ENCODE data around the gene RAB11FIP4. TPM values are rescaled to one million over a fixed set of nuclear protein-coding genes. Genes with fewer than 3 reads are reported as not detected.

Gene RAB11FIP4
- total and polyA plus RNA-seq, 10 of the 15 experiments (the other 5 are each of a cell fraction or from before 2014, with no cell fraction given): 1.4 to 27.0 (median 17.6) TPM

DNA sequence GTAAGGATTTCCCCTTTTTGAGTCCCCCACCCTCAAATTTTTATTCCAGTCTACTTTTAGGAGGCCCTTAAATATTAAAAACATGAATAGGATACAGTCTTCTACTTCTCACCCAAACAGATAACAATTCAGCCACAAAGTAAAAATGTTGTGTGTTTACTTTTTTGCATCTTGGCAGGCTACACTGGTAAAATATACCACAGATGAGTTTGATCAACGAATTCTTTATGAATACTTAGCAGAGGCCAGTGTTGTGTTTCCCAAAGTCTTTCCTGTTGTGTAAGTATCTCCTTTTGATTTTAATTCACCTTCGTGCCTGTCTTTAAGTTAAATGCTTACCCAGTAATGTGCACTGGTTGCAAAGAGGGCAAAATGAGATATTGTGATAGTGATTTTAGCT, 34.4 kb upstream of the RAB11FIP4 start:
- FAIRE-seq (no peak), DNase-seq (ENCODE audit: low read depth, low spot score) (no peak), ATAC-seq (no peak)
- 97% methylated on average over 2 of the region's 2 CpGs for WGBS (ENCODE audit: insufficient coverage, insufficient replicate concordance, low lambda C conversion rate, missing lambda C conversion rate)
- no peaks in the 10 kb centered on the region for H3K9me3 ChIP-seq (replicated peaks; ENCODE audit: control insufficient read depth, insufficient read depth, low read length)
- intact Hi-C loops (cut with micrococcal nuclease; ENCODE audit: unreplicated experiment) (no loop called here), in situ Hi-C loops (cut with MboI) (no loop called here)
- no TSS peak for BruUV-seq (replicated peaks)
- H3K79me2 ChIP-seq (ENCODE audit: control insufficient read depth, insufficient read depth, low read length): no peaks in the 10 kb centered on the region
- no peaks in the 10 kb centered on the region for H3K4me1 ChIP-seq (ENCODE audit: control insufficient read depth, insufficient read depth, low read length)
- POLR2A ChIA-PET: no interaction called here
- no peak overlapping the region for H3K4me3 ChIP-seq
- H4K20me1 ChIP-seq (ENCODE audit: control insufficient read depth, insufficient read depth): no peaks in the 10 kb centered on the region
- CTCF ChIA-PET: no interaction called here
- no peak overlapping the region for H3K4me2 ChIP-seq (ENCODE audit: control insufficient read depth, insufficient read depth)
- no peaks in the 10 kb centered on the region for H3K27me3 ChIP-seq (replicated peaks in 1 of 2; ENCODE audit: control insufficient read depth in 2 of 2, insufficient read depth in 2 of 2, low read length in 1 of 2)
- RAD21 ChIA-PET (ENCODE audit: unreplicated experiment): no interaction called here
- no peak overlapping the region for H3K9ac ChIP-seq (ENCODE audit: control insufficient read depth, insufficient read depth, low read length)
- H2AFZ ChIP-seq (ENCODE audit: control insufficient read depth, low read depth, low read length): no peak overlapping the region
- H3K27ac ChIP-seq (ENCODE audit: control insufficient read depth, insufficient read depth): no peak overlapping the region
- SMC1A ChIA-PET (ENCODE audit: uncharacterized antibody, unreplicated experiment): interaction anchor here (0.6 to 2.1 kb wide), 2 partner anchors 15 to 151 kb away, joined by 5 to 7 read pairs; no protein-coding TSS in a partner anchor
- peaks cover 0 to 20% of the 10 kb centered on the region in 2 experiments; a peak in 2 of 4 replicates for H3K36me3 ChIP-seq (ENCODE audit: control insufficient read depth in 2 of 2, insufficient read depth in 2 of 2, low read length in 1 of 2)
- no peak for TF ChIP-seq PML (IDR thresholded peaks at IDR 0.05; ENCODE audit: low read length)
- no peak for TF ChIP-seq STAT1 (conservative IDR thresholded peaks at IDR 0.05)
- no peak for TF ChIP-seq CREM (IDR thresholded peaks at IDR 0.05; ENCODE audit: low read depth)
- TF ChIP-seq, protein P1, sequence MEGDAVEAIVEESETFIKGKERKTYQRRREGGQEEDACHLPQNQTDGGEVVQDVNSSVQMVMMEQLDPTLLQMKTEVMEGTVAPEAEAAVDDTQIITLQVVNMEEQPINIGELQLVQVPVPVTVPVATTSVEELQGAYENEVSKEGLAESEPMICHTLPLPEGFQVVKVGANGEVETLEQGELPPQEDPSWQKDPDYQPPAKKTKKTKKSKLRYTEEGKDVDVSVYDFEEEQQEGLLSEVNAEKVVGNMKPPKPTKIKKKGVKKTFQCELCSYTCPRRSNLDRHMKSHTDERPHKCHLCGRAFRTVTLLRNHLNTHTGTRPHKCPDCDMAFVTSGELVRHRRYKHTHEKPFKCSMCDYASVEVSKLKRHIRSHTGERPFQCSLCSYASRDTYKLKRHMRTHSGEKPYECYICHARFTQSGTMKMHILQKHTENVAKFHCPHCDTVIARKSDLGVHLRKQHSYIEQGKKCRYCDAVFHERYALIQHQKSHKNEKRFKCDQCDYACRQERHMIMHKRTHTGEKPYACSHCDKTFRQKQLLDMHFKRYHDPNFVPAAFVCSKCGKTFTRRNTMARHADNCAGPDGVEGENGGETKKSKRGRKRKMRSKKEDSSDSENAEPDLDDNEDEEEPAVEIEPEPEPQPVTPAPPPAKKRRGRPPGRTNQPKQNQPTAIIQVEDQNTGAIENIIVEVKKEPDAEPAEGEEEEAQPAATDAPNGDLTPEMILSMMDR (IDR thresholded peaks at IDR 0.05 in 2 of 3, conservative IDR thresholded peaks at IDR 0.05 in 1 of 3; ENCODE audit: control insufficient read depth in 2 of 3, extremely low read depth in 1 of 3, insufficient read depth in 1 of 3, low read depth in 3 of 3, low read length in 3 of 3): no peak
- TF ChIP-seq, protein P2, sequence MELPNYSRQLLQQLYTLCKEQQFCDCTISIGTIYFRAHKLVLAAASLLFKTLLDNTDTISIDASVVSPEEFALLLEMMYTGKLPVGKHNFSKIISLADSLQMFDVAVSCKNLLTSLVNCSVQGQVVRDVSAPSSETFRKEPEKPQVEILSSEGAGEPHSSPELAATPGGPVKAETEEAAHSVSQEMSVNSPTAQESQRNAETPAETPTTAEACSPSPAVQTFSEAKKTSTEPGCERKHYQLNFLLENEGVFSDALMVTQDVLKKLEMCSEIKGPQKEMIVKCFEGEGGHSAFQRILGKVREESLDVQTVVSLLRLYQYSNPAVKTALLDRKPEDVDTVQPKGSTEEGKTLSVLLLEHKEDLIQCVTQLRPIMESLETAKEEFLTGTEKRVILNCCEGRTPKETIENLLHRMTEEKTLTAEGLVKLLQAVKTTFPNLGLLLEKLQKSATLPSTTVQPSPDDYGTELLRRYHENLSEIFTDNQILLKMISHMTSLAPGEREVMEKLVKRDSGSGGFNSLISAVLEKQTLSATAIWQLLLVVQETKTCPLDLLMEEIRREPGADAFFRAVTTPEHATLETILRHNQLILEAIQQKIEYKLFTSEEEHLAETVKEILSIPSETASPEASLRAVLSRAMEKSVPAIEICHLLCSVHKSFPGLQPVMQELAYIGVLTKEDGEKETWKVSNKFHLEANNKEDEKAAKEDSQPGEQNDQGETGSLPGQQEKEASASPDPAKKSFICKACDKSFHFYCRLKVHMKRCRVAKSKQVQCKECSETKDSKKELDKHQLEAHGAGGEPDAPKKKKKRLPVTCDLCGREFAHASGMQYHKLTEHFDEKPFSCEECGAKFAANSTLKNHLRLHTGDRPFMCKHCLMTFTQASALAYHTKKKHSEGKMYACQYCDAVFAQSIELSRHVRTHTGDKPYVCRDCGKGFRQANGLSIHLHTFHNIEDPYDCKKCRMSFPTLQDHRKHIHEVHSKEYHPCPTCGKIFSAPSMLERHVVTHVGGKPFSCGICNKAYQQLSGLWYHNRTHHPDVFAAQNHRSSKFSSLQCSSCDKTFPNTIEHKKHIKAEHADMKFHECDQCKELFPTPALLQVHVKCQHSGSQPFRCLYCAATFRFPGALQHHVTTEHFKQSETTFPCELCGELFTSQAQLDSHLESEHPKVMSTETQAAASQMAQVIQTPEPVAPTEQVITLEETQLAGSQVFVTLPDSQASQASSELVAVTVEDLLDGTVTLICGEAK (IDR thresholded peaks at IDR 0.05; ENCODE audit: borderline replicate concordance): no peak
- TF ChIP-seq NRF1 (conservative IDR thresholded peaks at IDR 0.05; ENCODE audit: low read depth, low read length): no peak
- TF ChIP-seq, protein P3, sequence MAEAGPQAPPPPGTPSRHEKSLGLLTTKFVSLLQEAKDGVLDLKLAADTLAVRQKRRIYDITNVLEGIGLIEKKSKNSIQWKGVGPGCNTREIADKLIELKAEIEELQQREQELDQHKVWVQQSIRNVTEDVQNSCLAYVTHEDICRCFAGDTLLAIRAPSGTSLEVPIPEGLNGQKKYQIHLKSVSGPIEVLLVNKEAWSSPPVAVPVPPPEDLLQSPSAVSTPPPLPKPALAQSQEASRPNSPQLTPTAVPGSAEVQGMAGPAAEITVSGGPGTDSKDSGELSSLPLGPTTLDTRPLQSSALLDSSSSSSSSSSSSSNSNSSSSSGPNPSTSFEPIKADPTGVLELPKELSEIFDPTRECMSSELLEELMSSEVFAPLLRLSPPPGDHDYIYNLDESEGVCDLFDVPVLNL (IDR thresholded peaks at IDR 0.05; ENCODE audit: low read depth, low read length): no peak
- TF ChIP-seq HDGF (IDR thresholded peaks at IDR 0.05): no peak
- TF ChIP-seq IKZF1 (conservative IDR thresholded peaks at IDR 0.05): no peak
- no peak for TF ChIP-seq HCFC1 (IDR thresholded peaks at IDR 0.05; ENCODE audit: low read length)
- no peak for TF ChIP-seq POLR2AphosphoS2 (IDR thresholded peaks at IDR 0.05; ENCODE audit: low read depth, low read length)
- no peak for TF ChIP-seq POLR2AphosphoS5 (IDR thresholded peaks at IDR 0.05; ENCODE audit: low read length)
- TF ChIP-seq, protein P4, sequence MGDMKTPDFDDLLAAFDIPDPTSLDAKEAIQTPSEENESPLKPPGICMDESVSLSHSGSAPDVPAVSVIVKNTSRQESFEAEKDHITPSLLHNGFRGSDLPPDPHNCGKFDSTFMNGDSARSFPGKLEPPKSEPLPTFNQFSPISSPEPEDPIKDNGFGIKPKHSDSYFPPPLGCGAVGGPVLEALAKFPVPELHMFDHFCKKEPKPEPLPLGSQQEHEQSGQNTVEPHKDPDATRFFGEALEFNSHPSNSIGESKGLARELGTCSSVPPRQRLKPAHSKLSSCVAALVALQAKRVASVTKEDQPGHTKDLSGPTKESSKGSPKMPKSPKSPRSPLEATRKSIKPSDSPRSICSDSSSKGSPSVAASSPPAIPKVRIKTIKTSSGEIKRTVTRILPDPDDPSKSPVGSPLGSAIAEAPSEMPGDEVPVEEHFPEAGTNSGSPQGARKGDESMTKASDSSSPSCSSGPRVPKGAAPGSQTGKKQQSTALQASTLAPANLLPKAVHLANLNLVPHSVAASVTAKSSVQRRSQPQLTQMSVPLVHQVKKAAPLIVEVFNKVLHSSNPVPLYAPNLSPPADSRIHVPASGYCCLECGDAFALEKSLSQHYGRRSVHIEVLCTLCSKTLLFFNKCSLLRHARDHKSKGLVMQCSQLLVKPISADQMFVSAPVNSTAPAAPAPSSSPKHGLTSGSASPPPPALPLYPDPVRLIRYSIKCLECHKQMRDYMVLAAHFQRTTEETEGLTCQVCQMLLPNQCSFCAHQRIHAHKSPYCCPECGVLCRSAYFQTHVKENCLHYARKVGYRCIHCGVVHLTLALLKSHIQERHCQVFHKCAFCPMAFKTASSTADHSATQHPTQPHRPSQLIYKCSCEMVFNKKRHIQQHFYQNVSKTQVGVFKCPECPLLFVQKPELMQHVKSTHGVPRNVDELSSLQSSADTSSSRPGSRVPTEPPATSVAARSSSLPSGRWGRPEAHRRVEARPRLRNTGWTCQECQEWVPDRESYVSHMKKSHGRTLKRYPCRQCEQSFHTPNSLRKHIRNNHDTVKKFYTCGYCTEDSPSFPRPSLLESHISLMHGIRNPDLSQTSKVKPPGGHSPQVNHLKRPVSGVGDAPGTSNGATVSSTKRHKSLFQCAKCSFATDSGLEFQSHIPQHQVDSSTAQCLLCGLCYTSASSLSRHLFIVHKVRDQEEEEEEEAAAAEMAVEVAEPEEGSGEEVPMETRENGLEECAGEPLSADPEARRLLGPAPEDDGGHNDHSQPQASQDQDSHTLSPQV (IDR thresholded peaks at IDR 0.05): no peak
- no peak for TF ChIP-seq NFYA (IDR thresholded peaks at IDR 0.05; ENCODE audit: borderline replicate concordance, low read depth, low read length)
- TF ChIP-seq CHD4 (IDR thresholded peaks at IDR 0.05): no peak
